Measurements from ENCODE around the gene MAST4. TPM values are rescaled to one million over a fixed set of nuclear protein-coding genes. Genes with fewer than 3 reads are reported as not detected.

Gene MAST4
- total and polyA plus RNA-seq, 2 of the 13 experiments (the other 11 are each of a cell fraction or from before 2014, with no cell fraction given), result 3.4 to 3.7 TPM

- in situ Hi-C loops (cut with HindIII; ENCODE audit: extremely low pct_ligation_motif_present, low pct_unique_long_range_greater_than_20kb) (loop anchor here (5.0 kb wide), 1 partner anchor 137 kb away; no protein-coding TSS in a partner anchor), intact Hi-C loops (cut with micrococcal nuclease; ENCODE audit: unreplicated experiment) (loop anchor here (1.0 to 5.0 kb wide), 4 partner anchors 10 to 137 kb away; no protein-coding TSS in a partner anchor)
- peaks cover 25% of the 10 kb centered on the region for H3K79me2 ChIP-seq (ENCODE audit: insufficient read depth, low read length)
- peak overlapping the region; percentile 93 for H3K4me2 ChIP-seq (ENCODE audit: low read depth, low read length)
- no peaks in the 10 kb centered on the region for H3K9me3 ChIP-seq (ENCODE audit: low read length)
- H2AFZ ChIP-seq (ENCODE audit: low read length), result peak overlapping the region; percentile 31
- CTCF ChIA-PET (ENCODE audit: low intra/inter-chr PET ratio, low total read pairs), result no interaction called here
- peak; percentile 7; the same call in 1 of the 3 replicates for ATAC-seq
- WGBS (ENCODE audit: low lambda C conversion rate), result 1% methylated on average over 9 of the region's 11 CpGs
- BruUV-seq (replicated peaks), result TSS peak; percentile 78
- peak overlapping the region; percentile 64 for H3K27ac ChIP-seq (ENCODE audit: extremely low read length, insufficient read depth, low read length)
- H3K27me3 ChIP-seq (ENCODE audit: control insufficient read depth in 1 of 2, insufficient read depth in 2 of 2, low read length in 2 of 2), result no peaks in the 10 kb centered on the region
- peak overlapping the region; percentile 65 to 74 (median 73) for H3K4me3 ChIP-seq (replicated peaks in 1 of 3; ENCODE audit: insufficient read depth in 1 of 3, low read depth in 2 of 3, low read length in 3 of 3)
- no peaks in the 10 kb centered on the region for H3K36me3 ChIP-seq (replicated peaks in 1 of 2; ENCODE audit: control insufficient read depth in 1 of 2, insufficient read depth in 2 of 2, low read length in 2 of 2)
- H3K9ac ChIP-seq (ENCODE audit: insufficient read depth, low read depth, low read length), result peak overlapping the region; percentile 75
- H3K4me1 ChIP-seq (ENCODE audit: insufficient read depth, low read length), result peaks cover 70% of the 10 kb centered on the region
- POLR2A ChIA-PET, result interaction anchor here (0.6 to 2.2 kb wide), 5 partner anchors 9 to 139 kb away, joined by 3 to 21 read pairs (median 9); no protein-coding TSS in a partner anchor
- H4K20me1 ChIP-seq (ENCODE audit: insufficient read depth, low read length), result no peaks in the 10 kb centered on the region
- no peak for DNase-seq (ENCODE audit: low spot score)
- FAIRE-seq, result no peak
- no peak for TF ChIP-seq SOX13 (IDR thresholded peaks at IDR 0.05)
- TF ChIP-seq SOX13 (CRISPR knock-in tag; conservative IDR thresholded peaks at IDR 0.05 in 1 of 2, IDR thresholded peaks at IDR 0.05 in 1 of 2), result no peak
- TF ChIP-seq RNF2 (conservative IDR thresholded peaks at IDR 0.05; ENCODE audit: low read depth), result no peak
- TF ChIP-seq ZFY (CRISPR knock-in tag; IDR thresholded peaks at IDR 0.05), result no peak
- no peak for TF ChIP-seq ZFYVE20 (CRISPR knock-in tag; IDR thresholded peaks at IDR 0.05; ENCODE audit: borderline replicate concordance, low read depth)
- TF ChIP-seq ATAD3A (CRISPR knock-in tag; IDR thresholded peaks at IDR 0.05), result no peak
- TF ChIP-seq YEATS2 (CRISPR knock-in tag; IDR thresholded peaks at IDR 0.05; ENCODE audit: borderline replicate concordance), result 0 out of 2 replicates have a peak, but pooled peaks have one; percentile 25
- peak; percentile 46; the same call in 1 of the 2 replicates for TF ChIP-seq YEATS4 (CRISPR knock-in tag; IDR thresholded peaks at IDR 0.05; ENCODE audit: borderline replicate concordance)
- no peak for TF ChIP-seq EHMT2 (IDR thresholded peaks at IDR 0.05; ENCODE audit: borderline replicate concordance, low read depth, low read length)
- TF ChIP-seq MED8 (CRISPR knock-in tag; IDR thresholded peaks at IDR 0.05; ENCODE audit: insufficient replicate concordance), result peak; percentile 36
- TF ChIP-seq ZNF788 (CRISPR knock-in tag; IDR thresholded peaks at IDR 0.05; ENCODE audit: borderline replicate concordance), result no peak
- no peak for TF ChIP-seq ZNF547 (CRISPR knock-in tag; IDR thresholded peaks at IDR 0.05)
- TF ChIP-seq ZSCAN25 (CRISPR knock-in tag; IDR thresholded peaks at IDR 0.05), result no peak
- TF ChIP-seq ZEB1 (IDR thresholded peaks at IDR 0.05; ENCODE audit: insufficient replicate concordance, low read depth), result no peak
- TF ChIP-seq ZNF354B (CRISPR knock-in tag; IDR thresholded peaks at IDR 0.05), result no peak
- 0 out of 2 replicates have a peak, but pooled peaks have one; percentile 7 for TF ChIP-seq ZNF414 (CRISPR knock-in tag; IDR thresholded peaks at IDR 0.05)
- TF ChIP-seq ZNF337 (CRISPR knock-in tag; IDR thresholded peaks at IDR 0.05; ENCODE audit: borderline replicate concordance, low read depth), result no peak
- TF ChIP-seq AHR (CRISPR knock-in tag; IDR thresholded peaks at IDR 0.05), result no peak
- no peak for TF ChIP-seq PBX2 (CRISPR knock-in tag; IDR thresholded peaks at IDR 0.05)
- no peak for TF ChIP-seq SMAD1 (CRISPR knock-in tag; IDR thresholded peaks at IDR 0.05; ENCODE audit: borderline replicate concordance, low read depth)
- TF ChIP-seq PATZ1 (CRISPR knock-in tag; IDR thresholded peaks at IDR 0.05), result no peak
- TF ChIP-seq ZNF747 (CRISPR knock-in tag; IDR thresholded peaks at IDR 0.05; ENCODE audit: borderline replicate concordance), result no peak
Observed at GRCh38 chr5:67004730-67005350, 408.6 kb downstream of the MAST4 start.

Measured in HepG2 (cell line).